HepG2 (cell line): Measurements from ENCODE around the gene TRMT1. TPM values are rescaled to one million over a fixed set of nuclear protein-coding genes. Genes with fewer than 3 reads are reported as not detected.

ENCODE experiments used
- CBX5 ChIP-seq: sonication (generic); formaldehyde crosslinking; IDR thresholded peaks from 2 replicates; pipeline ENCODE4 v1.4.0; 2020; ENCODE audit warnings: missing genetic modification reagents, borderline replicate concordance
- DMAP1 ChIP-seq: IDR thresholded peaks from 2 replicates; pipeline ENCODE4 v1.6.1; 2016
- DNMT1 ChIP-seq: sonication (generic); formaldehyde crosslinking; IDR thresholded peaks from 2 replicates; pipeline ENCODE4 v1.5.1; 2020; ENCODE audit warnings: mild to moderate bottlenecking, missing genetic modification reagents
- DNMT3B ChIP-seq: conservative IDR thresholded peaks from 2 replicates; pipeline ENCODE4 v1.6.1; 2016; ENCODE audit warnings: missing biosample characterization, control low read depth
- EZH2 ChIP-seq: conservative IDR thresholded peaks from 2 replicates; pipeline ENCODE4 v1.6.1; 2012; ENCODE audit warnings: mild to moderate bottlenecking, low read depth, low read length, moderate library complexity
- HNRNPUL1 ChIP-seq: fragments of 200-400 bp; formaldehyde crosslinking; IDR thresholded peaks from 2 replicates; pipeline ENCODE4 v1.6.1; 2017; ENCODE audit warnings: low read depth, mild to moderate bottlenecking, low read length, moderate library complexity
- ZNF788 ChIP-seq: sonication (generic); formaldehyde crosslinking; IDR thresholded peaks from 2 replicates; pipeline ENCODE4 v1.5.0; 2020; ENCODE audit warnings: mild to moderate bottlenecking, missing genetic modification reagents, borderline replicate concordance
- ZSCAN22 ChIP-seq: sonication (generic); formaldehyde crosslinking; IDR thresholded peaks from 2 replicates; pipeline ENCODE4 v1.4.0; 2020; ENCODE audit warnings: mild to moderate bottlenecking, missing genetic modification reagents
- polyA plus RNA-seq, 8 experiments: library from polyadenylated mRNA; depleted of rRNA in 3 of 8; stranded (reverse) in 7 of 8; unstranded in 1 of 8; fragments of >200 nt; fragmentation: Illumina TruSeq in 4 of 8; extraction: Trizol in 4 of 8; gene quantifications; 2 replicates each; pipeline versions ENCODE4 v1.2.1 to v1.2.3, GENCODE V29; 2011 to 2016; ENCODE audit warnings: low read depth in 4 of 8, missing spikeins in 1 of 8, mixed read lengths in 1 of 8; ENCODE audit not compliant: insufficient read depth in 1 of 8
- total RNA-seq, 5 experiments: library from RNA; depleted of rRNA; stranded (reverse); fragments of >200 nt; fragmentation: Illumina TruSeq; extraction: Trizol; gene quantifications; 2 replicates each; pipeline ENCODE4 v1.2.3, GENCODE V29; 2016; ENCODE audit warnings: low read depth in 1 of 5
- TF ChIP-seq, protein P1 (sequence below): sonication (generic); formaldehyde crosslinking; IDR thresholded peaks from 2 replicates; pipeline ENCODE4 v1.4.0; 2020; ENCODE audit warnings: missing genetic modification reagents, borderline replicate concordance
- TF ChIP-seq, protein P2 (sequence below): IDR thresholded peaks from 2 replicates; pipeline ENCODE4 v1.6.1; 2016; ENCODE audit warnings: mild to moderate bottlenecking
- TF ChIP-seq, protein P3 (sequence below), 2 experiments: sonication (generic) in 1 of 2; formaldehyde crosslinking in 1 of 2; IDR thresholded peaks; 2 replicates each; pipeline versions ENCODE4 v1.5.1 to v1.6.1; 2011 to 2020; ENCODE audit warnings: borderline replicate concordance in 1 of 2, low read depth in 1 of 2, low read length in 1 of 2, mild to moderate bottlenecking in 1 of 2, missing genetic modification reagents in 1 of 2, moderate library complexity in 1 of 2
- TF ChIP-seq, protein P4 (sequence below): sonication (generic); formaldehyde crosslinking; IDR thresholded peaks from 2 replicates; pipeline ENCODE4 v1.8.0; 2022; ENCODE audit warnings: mild to moderate bottlenecking, missing genetic modification reagents, moderate library complexity
- TF ChIP-seq, protein P5 (sequence below): sonication (generic); formaldehyde crosslinking; IDR thresholded peaks from 2 replicates; pipeline ENCODE4 v1.4.0; 2020; ENCODE audit warnings: missing genetic modification reagents, mild to moderate bottlenecking, borderline replicate concordance
- TF ChIP-seq, protein P6 (sequence below): sonication (generic); formaldehyde crosslinking; IDR thresholded peaks from 2 replicates; pipeline ENCODE4 v1.9.0; 2022; ENCODE audit warnings: low read depth, missing genetic modification reagents

The TRMT1 gene
- total and polyA plus RNA-seq, 2 of the 13 experiments (the other 11 are each of a cell fraction or from before 2014, with no cell fraction given), result 35.5 to 44.1 TPM

DNA sequence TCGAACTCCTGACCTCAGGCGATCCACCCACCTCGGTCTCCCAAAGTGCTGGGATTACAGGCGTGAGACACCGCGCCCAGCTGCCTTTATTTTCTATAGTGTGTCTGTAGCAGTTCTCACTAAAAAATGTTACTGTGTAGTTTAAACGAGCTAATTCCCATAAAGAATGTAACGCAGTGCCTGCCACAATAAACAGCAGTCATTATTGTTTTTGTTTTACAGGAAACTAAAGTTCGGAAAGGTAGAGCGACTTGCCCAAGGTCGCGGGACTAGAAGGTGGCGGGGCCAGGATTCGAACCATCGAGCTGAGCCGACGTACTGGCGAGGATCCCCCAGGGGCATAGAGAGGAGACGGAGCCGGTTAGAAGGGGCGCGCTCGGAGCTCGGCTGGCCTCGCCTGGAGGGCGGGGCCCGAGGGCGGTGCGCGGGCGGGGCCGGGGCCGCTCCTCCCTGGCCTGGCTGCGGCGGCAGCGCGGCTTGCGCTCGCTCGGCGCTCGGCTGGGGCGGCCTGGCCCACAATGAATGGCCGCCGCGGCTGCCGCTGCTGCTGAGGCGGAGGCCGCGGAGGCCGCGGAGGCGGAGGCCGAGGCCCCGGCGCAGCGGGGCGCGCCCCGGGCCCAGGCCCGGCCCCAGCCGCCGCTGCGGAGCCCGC lies 1.4 kb upstream of the TRMT1 start, which contains the start of gene NACC1 (continued):
- TF ChIP-seq DNMT1 (CRISPR knock-in tag), result no peak
- no peak for TF ChIP-seq DNMT3B (CRISPR knock-in tag)
- no peak for TF ChIP-seq EZH2
- no peak for TF ChIP-seq HNRNPUL1
- TF ChIP-seq, protein P1, sequence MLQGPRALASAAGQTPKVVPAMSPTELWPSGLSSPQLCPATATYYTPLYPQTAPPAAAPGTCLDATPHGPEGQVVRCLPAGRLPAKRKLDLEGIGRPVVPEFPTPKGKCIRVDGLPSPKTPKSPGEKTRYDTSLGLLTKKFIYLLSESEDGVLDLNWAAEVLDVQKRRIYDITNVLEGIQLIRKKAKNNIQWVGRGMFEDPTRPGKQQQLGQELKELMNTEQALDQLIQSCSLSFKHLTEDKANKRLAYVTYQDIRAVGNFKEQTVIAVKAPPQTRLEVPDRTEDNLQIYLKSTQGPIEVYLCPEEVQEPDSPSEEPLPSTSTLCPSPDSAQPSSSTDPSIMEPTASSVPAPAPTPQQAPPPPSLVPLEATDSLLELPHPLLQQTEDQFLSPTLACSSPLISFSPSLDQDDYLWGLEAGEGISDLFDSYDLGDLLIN (CRISPR knock-in tag), result no peak
- TF ChIP-seq ZSCAN22, result no peak
- TF ChIP-seq ZNF788, result no peak
- no peak for TF ChIP-seq CBX5 (CRISPR knock-in tag)
- TF ChIP-seq, protein P2, sequence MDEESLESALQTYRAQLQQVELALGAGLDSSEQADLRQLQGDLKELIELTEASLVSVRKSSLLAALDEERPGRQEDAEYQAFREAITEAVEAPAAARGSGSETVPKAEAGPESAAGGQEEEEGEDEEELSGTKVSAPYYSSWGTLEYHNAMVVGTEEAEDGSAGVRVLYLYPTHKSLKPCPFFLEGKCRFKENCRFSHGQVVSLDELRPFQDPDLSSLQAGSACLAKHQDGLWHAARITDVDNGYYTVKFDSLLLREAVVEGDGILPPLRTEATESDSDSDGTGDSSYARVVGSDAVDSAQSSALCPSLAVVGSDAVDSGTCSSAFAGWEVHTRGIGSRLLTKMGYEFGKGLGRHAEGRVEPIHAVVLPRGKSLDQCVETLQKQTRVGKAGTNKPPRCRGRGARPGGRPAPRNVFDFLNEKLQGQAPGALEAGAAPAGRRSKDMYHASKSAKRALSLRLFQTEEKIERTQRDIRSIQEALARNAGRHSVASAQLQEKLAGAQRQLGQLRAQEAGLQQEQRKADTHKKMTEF, result peak; percentile 52; the same call in 1 of the 2 replicates
- TF ChIP-seq, protein P3, sequence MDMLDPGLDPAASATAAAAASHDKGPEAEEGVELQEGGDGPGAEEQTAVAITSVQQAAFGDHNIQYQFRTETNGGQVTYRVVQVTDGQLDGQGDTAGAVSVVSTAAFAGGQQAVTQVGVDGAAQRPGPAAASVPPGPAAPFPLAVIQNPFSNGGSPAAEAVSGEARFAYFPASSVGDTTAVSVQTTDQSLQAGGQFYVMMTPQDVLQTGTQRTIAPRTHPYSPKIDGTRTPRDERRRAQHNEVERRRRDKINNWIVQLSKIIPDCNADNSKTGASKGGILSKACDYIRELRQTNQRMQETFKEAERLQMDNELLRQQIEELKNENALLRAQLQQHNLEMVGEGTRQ (IDR thresholded peaks at IDR 0.05; ENCODE audit: low read depth, low read length), result no peak
- TF ChIP-seq, protein P3 (CRISPR knock-in tag; IDR thresholded peaks at IDR 0.05; ENCODE audit: borderline replicate concordance), result no peak
- TF ChIP-seq, protein P4, sequence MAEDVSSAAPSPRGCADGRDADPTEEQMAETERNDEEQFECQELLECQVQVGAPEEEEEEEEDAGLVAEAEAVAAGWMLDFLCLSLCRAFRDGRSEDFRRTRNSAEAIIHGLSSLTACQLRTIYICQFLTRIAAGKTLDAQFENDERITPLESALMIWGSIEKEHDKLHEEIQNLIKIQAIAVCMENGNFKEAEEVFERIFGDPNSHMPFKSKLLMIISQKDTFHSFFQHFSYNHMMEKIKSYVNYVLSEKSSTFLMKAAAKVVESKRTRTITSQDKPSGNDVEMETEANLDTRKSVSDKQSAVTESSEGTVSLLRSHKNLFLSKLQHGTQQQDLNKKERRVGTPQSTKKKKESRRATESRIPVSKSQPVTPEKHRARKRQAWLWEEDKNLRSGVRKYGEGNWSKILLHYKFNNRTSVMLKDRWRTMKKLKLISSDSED (CRISPR knock-in tag), result no peak
- TF ChIP-seq, protein P5, sequence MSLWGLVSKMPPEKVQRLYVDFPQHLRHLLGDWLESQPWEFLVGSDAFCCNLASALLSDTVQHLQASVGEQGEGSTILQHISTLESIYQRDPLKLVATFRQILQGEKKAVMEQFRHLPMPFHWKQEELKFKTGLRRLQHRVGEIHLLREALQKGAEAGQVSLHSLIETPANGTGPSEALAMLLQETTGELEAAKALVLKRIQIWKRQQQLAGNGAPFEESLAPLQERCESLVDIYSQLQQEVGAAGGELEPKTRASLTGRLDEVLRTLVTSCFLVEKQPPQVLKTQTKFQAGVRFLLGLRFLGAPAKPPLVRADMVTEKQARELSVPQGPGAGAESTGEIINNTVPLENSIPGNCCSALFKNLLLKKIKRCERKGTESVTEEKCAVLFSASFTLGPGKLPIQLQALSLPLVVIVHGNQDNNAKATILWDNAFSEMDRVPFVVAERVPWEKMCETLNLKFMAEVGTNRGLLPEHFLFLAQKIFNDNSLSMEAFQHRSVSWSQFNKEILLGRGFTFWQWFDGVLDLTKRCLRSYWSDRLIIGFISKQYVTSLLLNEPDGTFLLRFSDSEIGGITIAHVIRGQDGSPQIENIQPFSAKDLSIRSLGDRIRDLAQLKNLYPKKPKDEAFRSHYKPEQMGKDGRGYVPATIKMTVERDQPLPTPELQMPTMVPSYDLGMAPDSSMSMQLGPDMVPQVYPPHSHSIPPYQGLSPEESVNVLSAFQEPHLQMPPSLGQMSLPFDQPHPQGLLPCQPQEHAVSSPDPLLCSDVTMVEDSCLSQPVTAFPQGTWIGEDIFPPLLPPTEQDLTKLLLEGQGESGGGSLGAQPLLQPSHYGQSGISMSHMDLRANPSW (CRISPR knock-in tag), result no peak
- TF ChIP-seq, protein P6, sequence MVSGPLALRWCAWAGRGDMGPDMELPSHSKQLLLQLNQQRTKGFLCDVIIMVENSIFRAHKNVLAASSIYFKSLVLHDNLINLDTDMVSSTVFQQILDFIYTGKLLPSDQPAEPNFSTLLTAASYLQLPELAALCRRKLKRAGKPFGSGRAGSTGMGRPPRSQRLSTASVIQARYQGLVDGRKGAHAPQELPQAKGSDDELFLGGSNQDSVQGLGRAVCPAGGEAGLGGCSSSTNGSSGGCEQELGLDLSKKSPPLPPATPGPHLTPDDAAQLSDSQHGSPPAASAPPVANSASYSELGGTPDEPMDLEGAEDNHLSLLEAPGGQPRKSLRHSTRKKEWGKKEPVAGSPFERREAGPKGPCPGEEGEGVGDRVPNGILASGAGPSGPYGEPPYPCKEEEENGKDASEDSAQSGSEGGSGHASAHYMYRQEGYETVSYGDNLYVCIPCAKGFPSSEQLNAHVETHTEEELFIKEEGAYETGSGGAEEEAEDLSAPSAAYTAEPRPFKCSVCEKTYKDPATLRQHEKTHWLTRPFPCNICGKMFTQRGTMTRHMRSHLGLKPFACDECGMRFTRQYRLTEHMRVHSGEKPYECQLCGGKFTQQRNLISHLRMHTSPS (CRISPR knock-in tag), result no peak
- TF ChIP-seq DMAP1, result no peak
